HepG2 (cell line): ENCODE data around the gene TM4SF18. TPM values are rescaled to one million over a fixed set of nuclear protein-coding genes. Genes with fewer than 3 reads are reported as not detected.

Source experiments
- AGO1 ChIP-seq: fragments of 200-400 bp; formaldehyde crosslinking; IDR thresholded peaks from 2 replicates; pipeline ENCODE4 v1.6.1; 2017; ENCODE audit warnings: mild to moderate bottlenecking, low read depth, low read length, moderate library complexity; ENCODE audit not compliant: poor library complexity, severe bottlenecking
- ELF1 ChIP-seq: sonication (generic); formaldehyde crosslinking; IDR thresholded peaks from 2 replicates; pipeline ENCODE4 v1.4.0; 2020; ENCODE audit warnings: missing genetic modification reagents
- FOXA1 ChIP-seq, 2 experiments: fragments of 450-650 bp in 1 of 2; sonication (generic) in 1 of 2; formaldehyde crosslinking in 1 of 2; IDR thresholded peaks; 2 replicates each; pipeline versions ENCODE4 v1.4.0 to v1.6.1; 2016 to 2020; ENCODE audit warnings: missing genetic modification reagents in 1 of 2
- FOXJ3 ChIP-seq: sonication (generic); formaldehyde crosslinking; IDR thresholded peaks from 2 replicates; pipeline ENCODE4 v1.4.0; 2020; ENCODE audit warnings: missing genetic modification reagents, mild to moderate bottlenecking, borderline replicate concordance
- JUNB ChIP-seq: sonication (generic); formaldehyde crosslinking; IDR thresholded peaks from 2 replicates; pipeline ENCODE4 v1.8.0; 2022; ENCODE audit warnings: missing genetic modification reagents, mild to moderate bottlenecking, borderline replicate concordance
- JUND ChIP-seq: sonication (generic); formaldehyde crosslinking; IDR thresholded peaks from 2 replicates; pipeline ENCODE4 v1.8.0; 2022; ENCODE audit warnings: mild to moderate bottlenecking, missing genetic modification reagents
- MAFF ChIP-seq: IDR thresholded peaks from 2 replicates; pipeline ENCODE4 v1.6.1; 2011; ENCODE audit warnings: low read depth, low read length, improper control_type of control experiment
- MEF2D ChIP-seq: sonication (generic); formaldehyde crosslinking; IDR thresholded peaks from 2 replicates; pipeline ENCODE4 v1.5.1; 2020; ENCODE audit warnings: mild to moderate bottlenecking, missing genetic modification reagents
- PHF21A ChIP-seq: sonication (generic); formaldehyde crosslinking; IDR thresholded peaks from 2 replicates; pipeline ENCODE4 v1.5.0; 2020; ENCODE audit warnings: mild to moderate bottlenecking, missing genetic modification reagents
- RCOR2 ChIP-seq: IDR thresholded peaks from 2 replicates; pipeline ENCODE4 v1.6.1; 2016; ENCODE audit warnings: missing biosample characterization, missing genetic modification reagents
- RXRA ChIP-seq: sonication (generic); formaldehyde crosslinking; IDR thresholded peaks from 2 replicates; pipeline ENCODE4 v1.5.1; 2020; ENCODE audit warnings: missing genetic modification reagents
- TBL1XR1 ChIP-seq: fragments of 150-350 bp; IDR thresholded peaks from 2 replicates; pipeline ENCODE4 v1.6.1; 2014; ENCODE audit warnings: borderline replicate concordance, low read length; ENCODE audit not compliant: partially characterized antibody
- WIZ ChIP-seq: sonication (generic); formaldehyde crosslinking; IDR thresholded peaks from 2 replicates; pipeline ENCODE4 v1.5.1; 2020; ENCODE audit warnings: mild to moderate bottlenecking, missing genetic modification reagents
- ZFP1 ChIP-seq: IDR thresholded peaks from 2 replicates; pipeline ENCODE4 v1.6.1; 2016
- ZMYM2 ChIP-seq: sonication (generic); formaldehyde crosslinking; IDR thresholded peaks from 2 replicates; pipeline ENCODE4 v1.8.0; 2022; ENCODE audit warnings: mild to moderate bottlenecking, missing genetic modification reagents
- ZNF629 ChIP-seq: sonication (generic); formaldehyde crosslinking; conservative IDR thresholded peaks from 2 replicates; pipeline ENCODE4 v1.5.0; 2020; ENCODE audit warnings: missing genetic modification reagents
- ZNF878 ChIP-seq: sonication (generic); formaldehyde crosslinking; IDR thresholded peaks from 2 replicates; pipeline ENCODE4 v1.8.1; 2023; ENCODE audit warnings: mild to moderate bottlenecking, missing genetic modification reagents, moderate library complexity
- polyA plus RNA-seq, 8 experiments: library from polyadenylated mRNA; depleted of rRNA in 3 of 8; stranded (reverse) in 7 of 8; unstranded in 1 of 8; fragments of >200 nt; fragmentation: Illumina TruSeq in 4 of 8; extraction: Trizol in 4 of 8; gene quantifications; 2 replicates each; pipeline versions ENCODE4 v1.2.1 to v1.2.3, GENCODE V29; 2011 to 2016; ENCODE audit warnings: low read depth in 4 of 8, missing spikeins in 1 of 8, mixed read lengths in 1 of 8; ENCODE audit not compliant: insufficient read depth in 1 of 8
- total RNA-seq, 5 experiments: library from RNA; depleted of rRNA; stranded (reverse); fragments of >200 nt; fragmentation: Illumina TruSeq; extraction: Trizol; gene quantifications; 2 replicates each; pipeline ENCODE4 v1.2.3, GENCODE V29; 2016; ENCODE audit warnings: low read depth in 1 of 5
- TF ChIP-seq, protein P1 (sequence below): sonication (generic); formaldehyde crosslinking; IDR thresholded peaks from 2 replicates; pipeline ENCODE4 v1.4.0; 2020; ENCODE audit warnings: missing genetic modification reagents
- TF ChIP-seq, protein P2 (sequence below): sonication (generic); formaldehyde crosslinking; conservative IDR thresholded peaks from 2 replicates; pipeline ENCODE4 v1.4.0; 2020; ENCODE audit warnings: missing genetic modification reagents
- TF ChIP-seq, protein P3 (sequence below): sonication (generic); formaldehyde crosslinking; IDR thresholded peaks from 2 replicates; pipeline ENCODE4 v1.5.1; 2020; ENCODE audit warnings: mild to moderate bottlenecking, missing genetic modification reagents, borderline replicate concordance

TM4SF18 gene
- total and polyA plus RNA-seq, 2 of the 13 experiments (the other 11 are each of a cell fraction or from before 2014, with no cell fraction given), result 0.15 TPM; not detected in 1

DNA sequence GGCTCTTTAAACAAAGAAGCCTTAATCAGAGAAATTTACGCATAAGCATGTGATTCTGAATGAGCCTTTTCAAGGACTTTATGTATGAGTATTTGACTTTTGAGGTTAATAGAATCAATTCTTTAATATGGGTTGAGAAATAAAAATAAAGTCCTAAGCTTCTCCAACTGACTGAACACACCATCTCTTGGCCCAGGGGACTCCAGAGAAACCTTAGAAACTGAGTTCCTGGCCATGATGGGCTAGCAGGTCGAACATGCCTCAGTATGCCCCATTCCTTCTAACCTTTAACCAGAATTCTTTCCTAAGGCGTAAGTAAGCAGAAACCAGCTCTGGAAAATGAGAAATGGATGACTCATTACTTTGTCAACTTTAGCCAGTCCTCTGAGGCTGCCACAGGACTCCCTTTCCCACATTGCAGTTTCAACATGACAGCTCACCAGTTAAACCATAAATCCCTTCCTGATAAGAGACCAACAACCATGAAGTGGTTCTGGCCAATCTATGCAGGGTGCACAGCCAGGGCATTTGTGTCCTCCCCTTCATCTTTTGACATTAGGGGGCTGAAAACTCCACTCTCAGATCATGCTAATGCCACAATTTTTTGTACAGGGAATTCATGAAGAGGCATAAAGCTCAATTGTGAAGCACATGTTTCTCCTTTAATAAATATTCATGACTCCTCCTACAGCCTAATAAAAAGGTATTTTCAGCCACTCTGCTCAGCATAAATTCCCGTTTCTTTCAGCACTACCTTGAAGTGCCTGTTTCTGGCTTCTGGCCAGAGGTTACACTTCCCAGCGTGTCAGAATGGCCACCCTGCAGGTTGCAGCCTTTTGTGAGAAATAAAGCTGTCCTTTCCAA lies 33.3 kb downstream of the TM4SF18 start (continued):
- TF ChIP-seq, protein P1, sequence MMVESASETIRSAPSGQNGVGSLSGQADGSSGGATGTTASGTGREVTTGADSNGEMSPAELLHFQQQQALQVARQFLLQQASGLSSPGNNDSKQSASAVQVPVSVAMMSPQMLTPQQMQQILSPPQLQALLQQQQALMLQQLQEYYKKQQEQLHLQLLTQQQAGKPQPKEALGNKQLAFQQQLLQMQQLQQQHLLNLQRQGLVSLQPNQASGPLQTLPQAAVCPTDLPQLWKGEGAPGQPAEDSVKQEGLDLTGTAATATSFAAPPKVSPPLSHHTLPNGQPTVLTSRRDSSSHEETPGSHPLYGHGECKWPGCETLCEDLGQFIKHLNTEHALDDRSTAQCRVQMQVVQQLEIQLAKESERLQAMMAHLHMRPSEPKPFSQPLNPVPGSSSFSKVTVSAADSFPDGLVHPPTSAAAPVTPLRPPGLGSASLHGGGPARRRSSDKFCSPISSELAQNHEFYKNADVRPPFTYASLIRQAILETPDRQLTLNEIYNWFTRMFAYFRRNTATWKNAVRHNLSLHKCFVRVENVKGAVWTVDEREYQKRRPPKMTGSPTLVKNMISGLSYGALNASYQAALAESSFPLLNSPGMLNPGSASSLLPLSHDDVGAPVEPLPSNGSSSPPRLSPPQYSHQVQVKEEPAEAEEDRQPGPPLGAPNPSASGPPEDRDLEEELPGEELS (CRISPR knock-in tag), result 0 out of 2 replicates have a peak, but pooled peaks have one; percentile 33
- no peak for TF ChIP-seq AGO1
- TF ChIP-seq, protein P2, sequence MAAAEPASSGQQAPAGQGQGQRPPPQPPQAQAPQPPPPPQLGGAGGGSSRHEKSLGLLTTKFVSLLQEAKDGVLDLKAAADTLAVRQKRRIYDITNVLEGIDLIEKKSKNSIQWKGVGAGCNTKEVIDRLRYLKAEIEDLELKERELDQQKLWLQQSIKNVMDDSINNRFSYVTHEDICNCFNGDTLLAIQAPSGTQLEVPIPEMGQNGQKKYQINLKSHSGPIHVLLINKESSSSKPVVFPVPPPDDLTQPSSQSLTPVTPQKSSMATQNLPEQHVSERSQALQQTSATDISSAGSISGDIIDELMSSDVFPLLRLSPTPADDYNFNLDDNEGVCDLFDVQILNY (CRISPR knock-in tag), result no peak
- TF ChIP-seq JUND, result peak; percentile 89
- peak; percentile 72; the same call in 1 of the 2 replicates for TF ChIP-seq ZNF878 (CRISPR knock-in tag)
- peak; percentile 78; the same call in 1 of the 2 replicates for TF ChIP-seq JUNB (CRISPR knock-in tag)
- peak; percentile 28; the same call in 1 of the 2 replicates for TF ChIP-seq MEF2D (CRISPR knock-in tag)
- TF ChIP-seq MAFF, result peak; percentile 79
- 0 out of 2 replicates have a peak, but pooled peaks have one; percentile 43 for TF ChIP-seq PHF21A (CRISPR knock-in tag)
- TF ChIP-seq ELF1 (CRISPR knock-in tag), result no peak
- 0 out of 2 replicates have a peak, but pooled peaks have one; percentile 42 for TF ChIP-seq RCOR2 (CRISPR knock-in tag)
- no peak for TF ChIP-seq ZNF629 (CRISPR knock-in tag)
- no peak for TF ChIP-seq ZFP1 (CRISPR knock-in tag)
- 0 out of 2 replicates have a peak, but pooled peaks have one; percentile 36 for TF ChIP-seq ZMYM2
- TF ChIP-seq FOXA1 (IDR thresholded peaks at IDR 0.05), result no peak
- TF ChIP-seq FOXA1 (CRISPR knock-in tag; IDR thresholded peaks at IDR 0.05), result peak; percentile 43; the same call in 1 of the 2 replicates
- peak; percentile 31 for TF ChIP-seq TBL1XR1
- TF ChIP-seq FOXJ3 (CRISPR knock-in tag), result peak; percentile 3; the same call in 1 of the 2 replicates
- TF ChIP-seq WIZ (CRISPR knock-in tag), result no peak
- TF ChIP-seq RXRA (CRISPR knock-in tag), result 0 out of 2 replicates have a peak, but pooled peaks have one; percentile 22
- TF ChIP-seq, protein P3, sequence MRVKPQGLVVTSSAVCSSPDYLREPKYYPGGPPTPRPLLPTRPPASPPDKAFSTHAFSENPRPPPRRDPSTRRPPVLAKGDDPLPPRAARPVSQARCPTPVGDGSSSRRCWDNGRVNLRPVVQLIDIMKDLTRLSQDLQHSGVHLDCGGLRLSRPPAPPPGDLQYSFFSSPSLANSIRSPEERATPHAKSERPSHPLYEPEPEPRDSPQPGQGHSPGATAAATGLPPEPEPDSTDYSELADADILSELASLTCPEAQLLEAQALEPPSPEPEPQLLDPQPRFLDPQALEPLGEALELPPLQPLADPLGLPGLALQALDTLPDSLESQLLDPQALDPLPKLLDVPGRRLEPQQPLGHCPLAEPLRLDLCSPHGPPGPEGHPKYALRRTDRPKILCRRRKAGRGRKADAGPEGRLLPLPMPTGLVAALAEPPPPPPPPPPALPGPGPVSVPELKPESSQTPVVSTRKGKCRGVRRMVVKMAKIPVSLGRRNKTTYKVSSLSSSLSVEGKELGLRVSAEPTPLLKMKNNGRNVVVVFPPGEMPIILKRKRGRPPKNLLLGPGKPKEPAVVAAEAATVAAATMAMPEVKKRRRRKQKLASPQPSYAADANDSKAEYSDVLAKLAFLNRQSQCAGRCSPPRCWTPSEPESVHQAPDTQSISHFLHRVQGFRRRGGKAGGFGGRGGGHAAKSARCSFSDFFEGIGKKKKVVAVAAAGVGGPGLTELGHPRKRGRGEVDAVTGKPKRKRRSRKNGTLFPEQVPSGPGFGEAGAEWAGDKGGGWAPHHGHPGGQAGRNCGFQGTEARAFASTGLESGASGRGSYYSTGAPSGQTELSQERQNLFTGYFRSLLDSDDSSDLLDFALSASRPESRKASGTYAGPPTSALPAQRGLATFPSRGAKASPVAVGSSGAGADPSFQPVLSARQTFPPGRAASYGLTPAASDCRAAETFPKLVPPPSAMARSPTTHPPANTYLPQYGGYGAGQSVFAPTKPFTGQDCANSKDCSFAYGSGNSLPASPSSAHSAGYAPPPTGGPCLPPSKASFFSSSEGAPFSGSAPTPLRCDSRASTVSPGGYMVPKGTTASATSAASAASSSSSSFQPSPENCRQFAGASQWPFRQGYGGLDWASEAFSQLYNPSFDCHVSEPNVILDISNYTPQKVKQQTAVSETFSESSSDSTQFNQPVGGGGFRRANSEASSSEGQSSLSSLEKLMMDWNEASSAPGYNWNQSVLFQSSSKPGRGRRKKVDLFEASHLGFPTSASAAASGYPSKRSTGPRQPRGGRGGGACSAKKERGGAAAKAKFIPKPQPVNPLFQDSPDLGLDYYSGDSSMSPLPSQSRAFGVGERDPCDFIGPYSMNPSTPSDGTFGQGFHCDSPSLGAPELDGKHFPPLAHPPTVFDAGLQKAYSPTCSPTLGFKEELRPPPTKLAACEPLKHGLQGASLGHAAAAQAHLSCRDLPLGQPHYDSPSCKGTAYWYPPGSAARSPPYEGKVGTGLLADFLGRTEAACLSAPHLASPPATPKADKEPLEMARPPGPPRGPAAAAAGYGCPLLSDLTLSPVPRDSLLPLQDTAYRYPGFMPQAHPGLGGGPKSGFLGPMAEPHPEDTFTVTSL (CRISPR knock-in tag), result peak; percentile 91; the same call in 1 of the 2 replicates
